NCI-H1417 (cell line): ENCODE results near the gene FUOM.
"Not testable (repeated sequence)": the region's sequence is repeated elsewhere in the genome, so short reads cannot be mapped to it uniquely, and the experiment has no call there.

Experiments used
- DNase-seq, 3 experiments: peaks; one replicate each; lab custom pipeline; 2025; lab: John Stamatoyannopoulos, UW

FUOM gene

GRCh38 chr10:133332936-133333699 lies 24.7 kb downstream of the FUOM start:
- DNase-seq: no peak

- peak; percentile 66 to 82 (median 82) for DNase-seq
These were observed 28.2 kb downstream of the FUOM start for GRCh38 chr10:133329491-133330202.

GRCh38 chr10:133328358-133329343 lies 29.2 kb downstream of the FUOM start:
- DNase-seq: no peak

GRCh38 chr10:133327651-133328357 lies 30.0 kb downstream of the FUOM start:
- DNase-seq: peak in 1 of 3 experiments; percentile 21

GRCh38 chr10:133326745-133327650 lies 30.8 kb downstream of the FUOM start:
- DNase-seq: peak in 1 of 3 experiments; percentile 5

- peak in 1 of 3 experiments; percentile 48 for DNase-seq
These were observed 31.6 kb downstream of the FUOM start for GRCh38 chr10:133326223-133326551.

GRCh38 chr10:133325440-133326222 lies 32.2 kb downstream of the FUOM start:
- DNase-seq: peak; percentile 20 to 48 (median 40)

GRCh38 chr10:133324857-133325260 lies 33.0 kb downstream of the FUOM start:
- peak in 2 of 3 experiments; percentile 27 to 53 for DNase-seq

GRCh38 chr10:133324198-133324792 lies 33.5 kb downstream of the FUOM start:
- peak; percentile 48 to 75 (median 67) for DNase-seq

GRCh38 chr10:133322064-133322709 lies 35.6 kb downstream of the FUOM start:
- DNase-seq: not testable (repeated sequence)

GRCh38 chr10:133320852-133321422 lies 36.9 kb downstream of the FUOM start:
- not testable (repeated sequence) for DNase-seq

- DNase-seq: peak; percentile 65 to 72 (median 68)
These were observed 39.2 kb downstream of the FUOM start for GRCh38 chr10:133318494-133319127.

GRCh38 chr10:133316732-133317131 lies 41.1 kb downstream of the FUOM start:
- DNase-seq: no peak

GRCh38 chr10:133316266-133316665 lies 41.6 kb downstream of the FUOM start:
- no peak for DNase-seq

GRCh38 chr10:133315847-133316246 lies 42.0 kb downstream of the FUOM start:
- no peak for DNase-seq

- no peak for DNase-seq
These were observed 42.9 kb downstream of the FUOM start for GRCh38 chr10:133314911-133315310.

GRCh38 chr10:133313192-133313591 lies 44.6 kb downstream of the FUOM start:
- DNase-seq: no peak

- no peak for DNase-seq
These were observed 45.1 kb downstream of the FUOM start for GRCh38 chr10:133312769-133313145.
